G401.6 (cell line): ENCODE results near the gene PBOV1.
"Not testable (repeated sequence)": the region's sequence is repeated elsewhere in the genome, so short reads cannot be mapped to it uniquely, and the experiment has no call there.

Source experiments
- FAIRE-seq: peaks from 2 replicates; lab custom pipeline; 2012; peaks lifted over from hg19 to GRCh38; lab: Jason Lieb, UNC

The PBOV1 gene

DNA sequence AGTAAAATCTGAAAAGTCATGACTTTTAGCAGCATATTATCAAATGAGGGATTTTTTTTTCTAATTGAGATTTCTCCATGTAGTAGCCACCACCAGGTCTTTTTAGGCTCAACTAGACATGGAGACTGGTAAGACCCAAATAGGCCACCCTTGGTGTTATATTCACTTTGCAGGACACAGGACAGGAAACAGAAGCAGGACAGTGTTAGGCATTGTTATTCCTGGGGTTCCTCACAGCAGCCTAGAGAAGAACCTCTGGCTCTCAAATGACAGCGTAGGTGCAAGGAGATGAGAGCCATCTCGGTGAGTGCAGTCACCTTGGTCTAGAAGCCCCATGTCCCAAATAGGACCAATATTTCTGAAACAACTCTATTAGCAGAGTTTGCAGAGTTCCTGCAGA, 19.2 kb upstream of the PBOV1 start:
- no peak for FAIRE-seq

DNA sequence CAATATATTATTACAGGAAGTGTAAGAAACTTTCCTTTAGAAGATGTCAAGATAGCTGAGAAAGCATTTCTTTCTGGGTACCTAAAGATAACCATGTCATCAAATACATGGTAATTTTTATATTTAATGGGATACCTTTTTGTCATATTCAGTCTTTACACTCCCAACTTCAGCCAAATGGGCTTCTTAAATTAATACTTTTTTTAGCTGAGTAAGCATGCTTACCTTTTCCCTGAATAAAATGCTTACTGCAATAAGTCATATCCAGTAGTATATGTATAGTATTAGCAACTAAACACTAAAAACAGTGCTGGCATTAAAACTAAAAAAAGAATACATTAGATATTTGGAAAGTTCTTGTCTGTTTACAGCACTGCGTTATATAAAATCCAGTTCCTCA, 17.4 kb upstream of the PBOV1 start:
- FAIRE-seq: no peak

DNA sequence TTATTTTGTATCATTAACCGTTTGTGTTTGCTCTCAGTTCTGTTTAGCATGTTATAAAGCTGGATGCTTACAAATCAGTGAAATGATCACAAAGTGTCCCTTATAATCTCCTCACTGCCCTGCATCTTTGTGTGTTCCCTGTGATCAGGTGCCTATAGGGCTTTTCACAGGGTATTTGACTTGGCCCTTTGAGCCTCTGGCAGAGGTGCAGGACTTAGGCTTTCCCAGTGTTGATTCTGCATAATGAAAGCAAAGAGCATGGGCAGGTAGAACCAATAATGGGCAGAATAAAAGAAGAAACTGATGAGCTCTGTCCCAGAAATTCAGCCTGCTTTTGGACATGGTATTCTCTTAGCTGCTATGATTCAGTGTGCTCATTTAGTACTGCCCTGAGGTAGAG, 16.9 kb upstream of the PBOV1 start:
- no peak for FAIRE-seq

DNA sequence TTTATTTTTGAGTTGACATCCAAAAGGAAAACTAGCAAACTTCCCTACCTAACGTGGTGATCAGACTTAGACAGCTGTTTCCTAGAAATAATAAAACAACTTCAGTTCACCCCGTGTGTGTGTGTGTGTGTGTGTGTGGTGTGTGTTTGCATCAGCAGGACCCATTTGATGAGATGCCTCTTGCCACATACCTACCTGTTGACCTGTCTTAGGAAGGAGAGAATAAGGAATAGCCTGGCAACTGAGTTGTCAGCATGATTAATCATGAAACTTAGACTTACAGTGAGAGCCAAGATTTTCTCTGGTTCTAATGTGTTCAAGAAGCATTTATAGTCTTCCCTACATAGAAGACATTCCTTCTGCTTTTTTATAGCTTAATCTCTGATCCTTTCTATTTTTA, 16.1 kb upstream of the PBOV1 start:
- FAIRE-seq: no peak

DNA sequence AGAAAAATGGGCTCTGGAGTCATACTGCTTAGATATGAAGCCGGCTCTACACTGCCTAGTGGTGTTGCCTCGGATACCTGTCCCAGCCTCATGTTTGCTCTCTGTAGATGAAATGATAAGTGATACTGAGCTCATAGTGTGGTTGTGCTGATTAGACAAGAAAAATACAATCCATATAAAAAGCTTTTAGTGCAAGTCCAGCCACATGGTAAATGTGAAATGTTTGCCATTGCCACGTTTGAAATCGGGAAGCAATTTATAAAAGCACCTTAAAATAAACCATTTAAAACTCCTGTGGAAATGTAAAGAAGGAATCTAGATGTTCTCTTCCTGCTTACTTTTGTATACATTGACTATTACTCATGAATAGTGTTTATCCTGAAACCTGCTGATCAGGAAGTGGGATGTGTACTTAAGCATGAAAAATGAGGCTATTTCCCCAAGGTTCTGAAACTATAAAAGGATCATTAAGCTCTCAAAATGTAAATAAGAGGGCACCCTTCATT, 13.1 kb upstream of the PBOV1 start:
- no peak for FAIRE-seq

DNA sequence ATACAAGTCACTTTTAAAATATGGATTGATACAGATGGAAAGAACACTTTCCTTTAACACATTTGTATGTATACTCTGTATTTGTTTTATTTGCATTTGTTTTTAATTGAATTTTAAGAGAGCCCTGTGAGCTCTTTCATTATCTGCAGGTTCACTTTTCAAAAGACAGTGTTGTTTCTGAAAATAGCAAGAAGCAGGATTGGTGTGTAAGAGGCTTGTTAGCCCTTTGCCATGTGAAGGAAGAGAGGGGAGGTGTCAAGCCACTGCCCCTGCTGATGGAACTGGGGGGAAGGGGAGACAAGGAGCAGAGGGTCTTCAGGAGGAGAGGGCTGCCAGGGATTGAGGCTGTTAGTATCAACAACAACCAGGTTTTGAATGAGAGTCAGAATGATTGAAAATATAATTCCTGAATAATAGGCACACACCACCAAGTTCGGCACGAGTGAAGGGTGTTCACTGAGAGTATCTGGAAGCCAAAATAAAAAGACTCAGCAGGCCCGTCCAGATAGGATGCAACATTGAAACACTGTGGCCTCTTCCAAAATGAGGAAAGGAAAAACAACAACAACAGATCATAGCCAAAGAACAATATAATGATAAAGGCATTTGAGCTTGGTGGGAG, 12.6 kb upstream of the PBOV1 start:
- FAIRE-seq: no peak

DNA sequence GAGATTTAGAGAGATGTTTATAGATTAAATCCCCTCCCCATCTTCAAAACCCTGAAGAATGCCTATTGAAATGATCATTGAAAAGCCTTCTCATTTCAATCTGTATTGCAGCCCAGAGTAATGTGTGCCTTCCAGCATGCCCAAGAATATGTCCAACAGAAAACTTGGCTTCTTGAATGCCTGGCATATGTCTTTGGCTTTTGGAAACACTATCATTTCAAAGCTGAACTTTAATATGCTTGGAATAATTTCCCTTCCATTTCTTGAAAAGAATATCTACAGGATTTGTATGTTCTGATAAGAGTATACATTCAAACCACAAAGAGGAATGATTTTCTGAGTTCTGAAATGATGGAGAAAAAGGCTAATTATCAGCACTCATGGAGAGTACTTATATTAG, 11.9 kb upstream of the PBOV1 start:
- no peak for FAIRE-seq

DNA sequence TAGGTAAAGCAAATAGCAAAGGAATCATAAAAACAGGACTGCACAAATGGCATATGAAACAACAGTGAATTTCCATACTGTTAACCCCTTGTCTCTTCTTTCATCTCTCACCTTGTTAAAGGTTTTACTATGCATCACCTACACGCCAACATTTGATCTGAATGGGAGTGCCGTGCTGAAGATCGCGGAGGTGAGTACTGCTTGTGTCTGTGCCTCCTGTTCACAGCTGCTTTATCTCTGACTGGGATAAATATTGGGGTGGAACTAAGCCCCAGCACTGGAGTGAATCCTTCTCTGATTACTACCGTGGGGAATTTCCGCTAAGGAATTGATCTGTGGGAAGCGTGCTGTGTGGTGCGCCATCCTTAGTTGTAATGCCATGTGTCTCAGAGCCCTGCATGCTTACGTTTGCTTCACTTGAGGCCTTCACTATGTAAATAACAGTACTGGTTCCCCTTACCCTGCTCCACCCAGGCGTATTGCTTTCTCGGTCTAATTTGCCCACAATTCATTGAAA, 11.4 kb upstream of the PBOV1 start:
- FAIRE-seq: no peak

DNA sequence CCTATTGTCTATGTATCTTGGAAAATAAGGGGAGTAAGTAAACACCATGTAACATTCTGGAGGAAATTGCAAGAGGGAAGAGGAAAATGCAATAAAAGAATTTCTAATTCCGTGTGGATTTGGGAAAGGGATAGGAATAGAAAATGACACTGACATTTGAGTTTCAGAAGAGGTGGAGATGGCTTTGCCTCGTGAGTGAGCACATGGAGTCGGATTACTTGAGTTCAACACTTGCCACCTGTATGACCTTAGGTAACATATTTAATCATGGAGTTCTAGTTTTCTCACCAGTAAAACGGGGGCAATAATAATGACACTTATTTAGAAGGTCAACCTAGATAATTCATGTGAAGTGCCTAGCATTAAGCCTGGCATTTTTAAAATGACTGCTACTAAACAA, 10.8 kb upstream of the PBOV1 start:
- no peak for FAIRE-seq

DNA sequence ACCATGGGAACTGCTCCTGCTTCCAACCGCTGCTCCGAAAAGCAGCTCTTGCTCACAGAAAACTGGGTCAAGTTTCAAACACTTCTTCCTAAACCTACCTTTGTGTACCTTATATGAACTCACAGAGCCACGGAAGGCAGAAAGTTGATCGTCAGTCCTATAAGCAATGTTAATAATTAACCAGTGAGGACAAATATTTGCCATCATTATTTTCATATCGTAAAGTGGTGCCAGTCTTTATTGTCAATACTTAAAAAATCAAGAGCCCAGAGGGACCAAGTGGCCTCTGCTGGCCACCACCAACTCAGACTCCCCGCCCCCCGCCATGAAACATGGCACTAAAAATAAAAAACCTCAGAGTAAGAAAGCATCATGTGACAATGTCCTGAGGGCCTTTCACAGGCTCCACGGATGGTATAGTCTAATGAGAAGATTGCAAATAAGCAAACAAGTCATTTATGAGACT, 9.1 kb upstream of the PBOV1 start:
- FAIRE-seq: no peak

DNA sequence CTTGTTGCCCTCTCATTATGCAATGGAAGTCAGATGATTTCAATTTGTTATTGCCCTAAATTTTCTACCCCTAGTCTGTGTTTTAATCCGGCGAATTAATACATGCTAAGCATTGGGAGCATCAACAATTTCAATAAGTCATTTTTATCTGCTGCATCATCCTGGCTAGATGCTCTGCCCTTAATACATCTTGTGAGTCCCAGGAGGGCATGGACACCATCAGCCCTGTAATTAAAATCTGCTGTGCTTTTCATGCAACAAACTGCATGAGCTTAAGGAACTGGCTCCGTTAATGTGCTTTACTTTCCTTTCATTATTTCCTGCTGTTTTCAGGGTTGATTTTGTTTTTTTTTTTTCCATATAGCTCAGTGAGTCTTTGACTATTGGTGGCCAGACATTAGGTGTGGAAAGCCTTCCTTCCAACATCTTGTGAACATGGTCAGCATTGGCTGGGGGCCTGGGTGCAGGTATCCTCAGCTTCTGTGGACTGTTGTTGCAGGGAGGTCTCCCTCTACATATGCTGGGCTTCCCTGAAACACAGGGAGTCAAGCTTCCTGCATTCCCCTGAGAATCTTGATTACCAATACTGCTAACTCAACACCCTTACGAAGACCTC, 8.5 kb upstream of the PBOV1 start:
- FAIRE-seq: no peak

DNA sequence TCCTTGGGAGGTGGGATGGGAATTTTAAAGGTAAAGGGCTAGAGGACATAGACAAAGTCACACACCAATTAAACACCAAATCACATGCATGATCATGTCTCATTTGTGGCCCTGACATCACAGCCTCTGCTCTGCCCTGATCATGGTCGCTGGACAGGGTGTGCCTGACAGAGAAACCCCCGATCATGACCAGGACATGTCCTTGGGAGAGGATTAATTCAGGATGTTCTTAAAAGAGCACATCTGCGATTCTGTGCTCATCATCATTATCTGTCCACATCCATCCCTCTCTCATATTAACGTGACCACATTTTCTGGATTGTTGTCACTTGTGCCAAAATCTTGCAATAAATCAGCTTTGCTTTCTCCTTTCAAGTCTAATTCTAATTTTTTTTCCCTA, 7.7 kb upstream of the PBOV1 start:
- no peak for FAIRE-seq

DNA sequence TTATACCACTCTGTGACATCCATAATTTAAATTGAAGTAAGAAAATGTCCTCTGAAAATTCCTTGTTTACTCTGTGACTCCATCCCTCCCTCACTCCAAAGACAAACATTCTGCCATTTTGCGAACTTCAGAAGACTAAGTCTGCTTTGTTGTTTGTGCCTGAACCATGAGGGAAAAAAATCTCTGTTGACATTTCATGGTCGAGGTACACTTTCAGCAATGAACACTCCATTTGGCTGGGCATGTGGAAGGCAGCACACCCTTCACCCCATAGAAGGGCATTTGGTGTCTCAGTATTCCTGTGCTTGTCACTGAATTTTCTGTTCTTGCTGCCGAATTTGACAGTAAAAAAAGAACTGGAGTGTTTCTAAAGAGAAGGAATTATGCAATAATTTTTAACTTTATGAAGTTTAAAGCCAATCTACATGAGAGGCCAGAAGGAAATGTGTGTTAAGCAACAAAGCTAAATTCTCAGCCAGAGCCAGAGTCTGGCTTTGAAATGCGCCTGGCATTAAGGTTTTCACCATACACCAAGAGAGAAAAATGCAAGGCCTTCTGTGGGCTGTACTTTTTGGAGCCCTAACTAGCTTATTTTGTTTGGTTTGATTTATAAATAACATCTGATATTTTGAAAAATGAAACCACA, 4.7 kb upstream of the PBOV1 start:
- FAIRE-seq: no peak

DNA sequence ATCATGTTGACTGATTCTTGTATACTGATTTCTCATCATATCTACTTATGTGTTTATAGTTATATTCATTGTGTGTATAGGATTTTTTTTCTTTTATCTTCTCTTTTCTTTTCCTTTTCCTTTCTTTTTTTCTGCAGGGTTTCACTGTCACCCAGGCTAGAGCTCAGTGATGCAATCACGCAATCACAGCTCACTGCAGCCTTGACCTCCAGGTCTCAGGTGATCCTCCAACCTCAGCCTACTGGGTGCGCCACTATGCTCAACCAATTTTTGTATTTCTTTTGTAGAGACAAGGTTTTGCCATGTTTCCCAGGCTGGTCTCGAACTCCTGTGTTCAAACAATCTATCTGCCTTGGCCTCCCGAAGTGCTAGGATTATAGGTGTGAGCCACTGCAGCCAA, 1.6 kb upstream of the PBOV1 start:
- FAIRE-seq: no peak

DNA sequence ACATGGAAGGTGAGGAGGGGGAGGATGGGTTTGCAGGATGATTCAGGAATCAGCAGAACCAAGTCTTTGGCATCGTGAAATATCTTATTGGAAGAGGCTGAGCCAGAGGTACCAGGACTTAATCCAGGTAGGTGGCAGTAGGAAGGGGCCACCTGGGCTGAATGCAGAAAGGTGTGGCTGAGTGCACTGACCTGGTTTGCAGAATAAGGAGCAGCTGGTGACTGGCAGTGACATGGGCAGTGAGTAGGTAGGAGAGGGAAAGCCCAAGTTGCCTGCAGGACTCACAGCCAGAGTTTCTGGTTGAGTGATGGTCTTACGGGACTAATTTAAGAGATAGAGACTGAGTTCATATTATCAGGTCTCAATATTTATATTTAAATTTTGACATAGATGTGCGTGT, 1.1 kb upstream of the PBOV1 start:
- FAIRE-seq: no peak

DNA sequence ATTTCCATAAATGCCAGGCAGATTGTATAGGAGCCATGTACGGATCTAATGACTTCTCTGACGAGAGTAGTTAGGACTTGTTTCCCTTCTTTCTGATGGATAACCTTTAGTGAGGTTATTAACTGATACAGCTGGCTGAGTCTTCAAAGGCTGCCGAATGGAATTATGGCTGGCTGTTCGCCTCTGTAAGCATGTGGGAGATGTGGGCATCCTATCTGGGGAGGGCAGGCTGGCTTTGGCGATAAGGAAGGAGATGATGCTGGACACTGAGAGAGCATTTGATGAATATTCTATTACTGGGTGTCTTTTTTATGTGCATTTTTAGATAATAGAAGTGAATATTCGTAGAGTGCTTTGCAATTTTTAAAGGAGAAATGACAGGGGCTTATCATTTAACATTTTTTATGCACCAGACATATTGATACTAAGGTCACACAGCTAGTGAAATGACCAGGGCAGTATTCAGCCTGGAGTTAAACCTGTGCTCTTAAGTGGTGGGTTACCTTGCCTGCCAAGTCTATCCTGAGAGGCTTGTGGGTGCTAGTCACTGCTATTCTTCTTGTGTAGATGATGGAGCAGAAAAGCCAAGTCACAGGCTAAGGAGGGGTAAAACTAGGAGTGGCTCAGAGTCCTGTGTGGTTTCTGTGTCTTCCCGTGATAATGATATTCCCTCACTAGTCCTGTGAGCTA, 3.1 kb downstream of the PBOV1 start:
- FAIRE-seq: no peak

DNA sequence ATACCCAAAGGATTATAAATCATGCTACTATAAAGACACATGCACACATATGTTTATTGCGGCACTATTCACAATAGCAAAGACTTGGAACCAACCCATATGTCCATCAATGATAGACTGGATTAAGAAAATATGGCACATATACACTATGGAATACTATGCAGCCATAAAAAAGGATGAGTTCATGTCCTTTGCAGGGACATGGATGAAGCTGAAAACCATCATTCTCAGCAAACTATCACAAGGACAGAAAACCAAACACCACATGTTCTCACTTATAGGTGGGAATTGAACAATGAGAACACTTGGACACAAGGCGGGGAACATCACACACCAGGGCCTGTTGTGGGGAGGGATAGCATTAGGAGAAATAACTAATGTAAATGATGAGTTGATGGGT, 5.8 kb downstream of the PBOV1 start:
- FAIRE-seq: not testable (repeated sequence)

DNA sequence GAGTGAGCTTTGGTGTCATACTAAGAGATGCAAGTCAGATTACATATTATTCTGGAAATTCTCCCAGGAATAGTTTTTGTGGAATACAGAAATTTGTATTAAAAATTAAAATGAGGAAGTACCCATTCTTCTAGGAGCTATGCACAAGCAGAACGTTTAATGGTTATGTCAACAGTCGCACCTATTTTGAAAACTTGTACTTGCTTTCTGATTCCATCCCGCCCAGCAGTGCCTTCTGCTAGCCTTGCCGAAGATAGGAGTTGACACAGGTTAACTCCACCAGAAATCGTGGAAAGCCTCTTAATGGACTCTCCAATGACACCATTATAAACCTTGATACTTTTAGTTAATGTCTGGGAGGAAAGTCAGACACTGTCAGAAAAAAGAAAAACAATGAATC, 6.7 kb downstream of the PBOV1 start:
- FAIRE-seq: no peak

DNA sequence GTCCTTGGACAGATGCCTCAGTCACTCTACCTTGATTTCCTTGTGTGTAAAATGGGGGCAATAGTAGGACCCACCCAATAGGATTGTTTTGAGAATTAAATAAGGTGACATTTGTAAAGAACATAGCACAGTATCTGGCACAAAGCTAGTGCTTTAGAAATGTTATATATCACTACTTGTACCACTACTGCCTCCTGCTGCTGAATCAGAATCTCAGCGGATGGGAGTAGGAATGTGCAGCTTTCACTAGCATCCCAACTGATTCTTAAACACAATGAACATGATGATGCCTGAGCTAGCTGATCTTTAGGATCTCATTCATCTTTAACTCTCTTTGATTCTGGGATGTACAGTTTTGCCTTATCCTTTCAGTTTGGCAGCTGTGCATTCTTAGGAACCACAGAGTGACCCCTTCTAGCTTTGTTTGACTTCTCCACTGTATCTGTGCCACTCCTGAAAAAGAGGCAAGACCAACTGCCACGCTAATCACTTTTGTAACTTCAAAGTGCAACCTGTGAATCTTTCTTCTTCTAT, 7.2 kb downstream of the PBOV1 start:
- FAIRE-seq: no peak

DNA sequence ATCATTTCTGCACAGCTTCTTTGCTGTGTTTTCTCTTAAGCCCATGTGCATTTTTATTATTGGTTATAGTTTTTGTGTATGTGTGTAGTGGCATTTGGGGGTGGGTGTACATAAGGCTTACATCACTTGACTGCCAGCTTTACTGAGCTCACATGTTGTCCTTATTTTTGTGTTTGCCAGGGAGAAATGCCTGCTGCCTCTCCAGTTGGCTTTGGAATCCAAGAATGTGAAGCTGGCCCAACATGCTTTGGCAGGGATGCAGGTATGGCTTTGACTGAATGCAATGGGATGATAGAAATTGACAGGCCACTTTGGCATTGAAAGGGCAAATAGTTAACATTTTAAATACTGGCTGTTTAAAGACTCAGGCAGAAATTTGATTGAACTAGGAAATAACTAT, 11.4 kb downstream of the PBOV1 start:
- FAIRE-seq: no peak

DNA sequence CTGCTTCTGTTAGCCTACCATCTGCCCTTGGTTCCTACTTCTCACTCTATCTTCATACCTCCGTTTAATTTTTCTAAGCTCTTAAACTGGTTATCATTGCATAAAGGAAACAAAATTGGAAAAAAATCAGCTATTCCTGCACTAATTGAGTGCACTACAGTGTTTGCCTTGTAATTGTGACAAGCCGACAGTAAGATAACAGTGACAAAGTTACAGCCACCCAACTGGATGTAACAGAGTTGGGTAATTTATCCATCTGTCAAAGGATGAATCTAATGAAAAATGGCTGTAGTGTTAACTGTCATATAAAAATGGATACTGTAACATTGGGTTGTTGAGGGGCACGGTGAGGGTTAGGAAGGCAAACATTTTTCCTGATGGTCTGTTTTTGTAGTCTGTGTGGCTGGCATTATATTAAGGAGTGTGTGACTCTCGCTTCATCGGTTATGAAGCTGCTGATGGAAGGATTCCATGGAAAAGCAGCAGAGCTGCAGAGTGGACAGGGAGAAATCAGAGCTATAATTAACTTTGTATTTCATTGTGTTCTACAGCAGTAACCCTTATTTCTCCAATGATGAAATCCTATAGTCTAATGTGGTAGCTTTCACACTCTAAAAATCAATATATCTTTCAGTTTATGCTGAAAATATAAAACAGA, 12.7 kb downstream of the PBOV1 start:
- no peak for FAIRE-seq

DNA sequence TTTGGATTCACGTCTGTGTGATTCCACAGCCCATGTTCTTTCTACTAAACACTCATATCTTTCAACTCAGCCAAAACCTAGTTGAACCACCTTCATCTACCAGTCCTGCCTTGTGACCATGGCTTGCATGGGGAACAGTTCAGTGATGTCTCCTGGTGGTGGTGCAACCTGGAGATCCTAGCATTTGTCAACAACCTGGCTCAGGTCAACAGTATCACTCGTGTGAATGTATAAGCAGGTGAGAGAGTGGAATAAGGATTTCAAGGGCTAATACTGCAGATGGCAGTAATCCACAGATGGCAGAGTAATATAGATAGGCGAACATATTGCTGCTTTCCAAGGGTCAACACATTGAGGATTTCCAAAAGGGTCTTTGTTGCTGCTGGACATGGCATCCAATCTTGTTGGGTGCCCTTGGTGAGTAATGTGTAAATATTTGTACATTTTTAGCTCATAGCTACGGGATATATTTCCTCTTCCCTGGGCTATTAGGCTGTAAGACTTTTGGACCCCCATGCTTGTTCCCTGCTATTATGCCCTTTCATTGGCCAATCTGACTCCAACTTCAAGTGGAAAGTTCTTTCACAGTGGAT, 13.4 kb downstream of the PBOV1 start:
- FAIRE-seq: no peak
